KBM-7 (cell line): ENCODE data around the gene VILL.

Experiments used
- DNase-seq: peaks from one replicate; pipeline ENCODE4 v3.0.0-alpha.2; 2015
- in situ Hi-C: fragments of 300-500 bp; cut with MboI; formaldehyde crosslinking; loops from 2 replicates; pipeline ENCODE4 v1.14.3; 2020; ENCODE audit warnings: low sequenced_read_pairs, low pct_unique_long_range_greater_than_20kb, mixed read lengths

VILL gene

DNA sequence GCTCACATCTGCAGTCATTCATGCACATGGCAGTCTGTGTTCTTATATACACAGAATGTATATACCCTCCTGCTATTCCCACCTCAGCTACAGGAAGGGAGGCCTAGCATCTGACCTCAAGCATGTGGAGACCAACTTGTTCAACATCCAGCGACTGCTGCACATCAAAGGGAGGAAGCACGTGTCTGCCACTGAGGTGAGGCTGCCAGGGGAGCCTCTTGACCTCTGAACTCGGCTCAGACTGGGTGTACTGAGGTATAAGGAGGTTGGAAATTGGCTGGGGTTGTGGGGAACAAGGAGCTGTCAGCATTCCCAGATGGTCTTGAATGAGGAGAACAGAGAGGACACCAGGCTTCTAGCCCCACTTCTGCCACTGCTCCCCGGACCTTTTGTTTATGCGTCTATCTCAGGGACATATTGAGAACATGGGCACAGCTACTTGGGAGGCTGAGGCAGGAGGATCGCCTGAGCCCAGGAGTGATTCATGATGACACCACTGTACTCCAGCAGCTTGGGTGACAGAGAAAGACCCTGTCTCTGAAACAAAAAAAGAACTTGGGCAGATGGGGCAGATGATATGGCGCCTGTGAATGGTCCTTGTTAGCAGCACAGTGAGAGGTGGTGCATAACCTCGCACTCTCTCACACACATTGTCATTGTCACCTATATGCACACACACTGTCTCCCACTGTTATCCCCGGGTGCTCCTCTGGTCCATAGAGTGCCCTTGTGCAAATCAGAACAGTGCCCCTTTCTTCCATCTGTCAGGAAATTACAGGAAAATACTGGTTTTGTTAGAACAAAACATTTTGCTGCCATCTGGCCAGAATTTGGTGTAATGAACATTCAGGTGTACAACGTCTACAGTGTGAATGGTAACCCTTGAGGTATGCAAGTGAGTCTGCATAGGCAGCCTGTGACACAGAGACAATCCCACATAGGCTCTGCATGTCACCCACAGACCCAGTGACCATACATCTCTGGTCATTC, 5.4 kb downstream of the VILL start:
- in situ Hi-C loops = no loop called here
- no peak for DNase-seq

DNA sequence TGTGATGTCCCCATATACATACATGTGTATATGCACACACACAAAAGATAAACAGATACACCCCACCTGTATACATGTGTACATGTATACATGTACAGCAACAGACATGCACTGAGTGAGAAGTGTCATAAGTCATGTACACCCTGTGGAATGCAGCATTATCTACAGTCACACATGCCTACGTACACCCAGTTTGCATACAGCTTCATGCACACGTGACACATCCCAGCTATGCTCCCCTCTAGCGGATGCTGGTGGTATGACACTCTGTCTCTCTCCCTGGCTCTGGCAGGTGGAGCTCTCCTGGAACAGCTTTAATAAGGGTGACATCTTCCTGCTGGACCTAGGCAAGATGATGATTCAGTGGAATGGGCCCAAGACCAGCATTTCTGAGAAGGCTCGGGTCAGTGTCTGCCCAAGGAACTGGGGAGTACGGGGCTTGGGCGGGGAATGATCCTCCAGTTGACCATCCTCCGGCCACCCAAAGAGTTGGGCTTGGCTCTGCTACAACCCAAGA, 6.3 kb downstream of the VILL start:
- peak; percentile 87 for DNase-seq
- in situ Hi-C loops = no loop called here

GRCh38 chr3:37997342-37997741, 6.8 kb downstream of the VILL start:
- no peak for DNase-seq
- in situ Hi-C loops = no loop called here

DNA sequence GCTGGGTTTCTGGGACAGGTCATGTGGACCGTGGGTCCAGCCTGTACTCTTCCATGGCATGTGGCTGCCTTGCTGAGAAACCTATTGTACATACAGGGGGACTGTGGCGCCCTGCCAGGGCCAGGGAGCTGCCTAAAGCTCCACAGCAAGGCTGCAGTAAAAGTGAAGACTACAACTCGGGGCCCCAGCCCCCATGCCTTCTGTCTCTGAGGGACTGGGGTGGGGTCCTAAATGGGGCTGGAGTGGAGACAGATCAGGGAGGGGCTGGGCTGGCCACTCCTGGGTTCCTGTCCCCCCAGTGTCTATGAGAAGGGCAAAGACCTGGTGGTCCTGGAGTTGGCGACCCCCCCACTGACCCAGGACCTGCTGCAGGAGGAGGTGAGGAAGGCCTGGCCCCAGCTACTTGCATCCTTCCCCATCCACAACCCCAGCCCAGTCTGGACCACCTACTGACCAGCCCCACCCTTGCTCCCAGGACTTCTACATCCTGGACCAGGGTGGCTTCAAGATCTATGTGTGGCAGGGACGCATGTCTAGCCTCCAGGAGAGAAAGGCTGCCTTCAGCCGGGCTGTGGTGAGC, 7.3 kb downstream of the VILL start:
- DNase-seq = no peak
- in situ Hi-C loops = no loop called here

DNA sequence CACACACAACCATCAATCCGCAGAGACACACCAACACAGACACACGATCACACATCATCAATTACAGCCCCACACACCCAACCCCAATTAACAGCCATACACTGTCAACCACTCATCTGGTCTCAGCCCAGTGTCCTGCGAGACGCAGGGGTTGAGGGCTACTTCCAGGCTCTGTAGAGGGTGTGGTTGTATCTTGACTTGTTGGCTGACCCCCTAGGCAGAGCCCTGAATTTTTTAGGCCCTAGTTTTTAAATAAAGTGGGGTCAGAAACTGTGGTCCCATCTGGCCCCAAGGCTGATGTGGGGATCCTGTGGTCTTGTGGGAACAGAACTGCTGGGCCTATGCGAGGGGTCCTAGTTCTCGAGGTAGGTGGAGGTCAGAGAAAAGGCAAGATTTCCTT, 9.2 kb downstream of the VILL start:
- in situ Hi-C loops = no loop called here
- DNase-seq = no peak

DNA sequence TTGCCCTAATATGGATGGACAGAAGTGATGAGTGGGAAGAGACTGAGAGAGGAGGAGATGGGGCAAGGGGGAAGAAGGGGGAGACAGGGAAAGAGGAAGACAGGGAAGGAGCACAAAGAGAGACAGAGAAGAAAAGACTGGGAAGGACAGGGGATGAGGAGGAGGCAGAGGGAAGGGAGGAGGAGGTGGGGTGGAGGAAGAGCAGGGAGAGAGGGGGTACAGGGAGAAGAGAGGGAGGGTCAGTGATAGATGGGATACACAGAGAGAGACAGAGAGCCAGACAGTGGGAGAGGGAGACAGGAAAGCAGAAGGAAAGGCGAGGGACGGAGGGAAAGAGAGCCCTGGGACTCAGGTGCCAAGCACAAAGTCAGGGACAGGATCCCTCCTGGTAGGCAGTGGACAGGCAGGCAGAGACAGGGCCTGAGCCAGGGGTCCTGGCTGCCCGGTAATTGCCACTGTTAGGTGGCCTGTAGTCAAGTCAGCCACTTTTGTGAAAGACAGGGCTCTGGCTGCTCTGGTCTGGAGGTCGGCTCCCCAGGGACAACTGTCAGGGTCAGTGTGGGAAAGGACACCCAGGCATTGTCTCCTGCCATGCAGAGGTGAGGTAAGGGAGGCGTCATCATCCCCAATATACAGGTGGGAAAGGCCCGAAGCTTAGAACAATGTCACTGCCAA, 9.8 kb downstream of the VILL start:
- no peak for DNase-seq

GRCh38 chr3:38000965-38001455, 10.4 kb downstream of the VILL start:
- in situ Hi-C loops = no loop called here
- DNase-seq = no peak

More for the DNA sequence above, 9.8 kb downstream of the VILL start:
- in situ Hi-C loops = no loop called here

GRCh38 chr3:38001456-38002081, 11.0 kb downstream of the VILL start:
- no peak for DNase-seq
- in situ Hi-C loops = no loop called here

- in situ Hi-C loops = no loop called here
- no peak for DNase-seq
Measured at GRCh38 chr3:38002291-38002876, 11.8 kb downstream of the VILL start.

DNA sequence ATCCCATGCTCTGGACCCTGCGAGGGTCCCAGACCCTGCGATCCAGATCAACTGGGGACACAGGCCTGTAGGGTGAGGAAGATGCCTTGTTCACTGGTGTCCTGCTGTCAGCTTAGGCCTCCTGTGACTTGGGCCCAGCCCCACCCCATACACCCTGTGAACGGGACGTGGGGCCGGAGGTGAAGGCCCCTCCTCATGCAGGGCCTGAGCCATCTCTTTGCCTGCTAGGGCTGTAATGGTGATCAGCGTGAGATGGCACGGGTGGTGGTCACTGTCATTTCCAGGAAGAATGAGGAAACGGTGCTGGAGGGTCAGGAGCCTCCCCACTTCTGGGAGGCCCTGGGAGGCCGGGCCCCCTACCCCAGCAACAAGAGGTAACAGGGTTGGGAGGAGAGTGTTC, 12.4 kb downstream of the VILL start:
- in situ Hi-C loops = no loop called here

GRCh38 chr3:38003371-38003816, 12.8 kb downstream of the VILL start:
- in situ Hi-C loops = no loop called here
- peak; percentile 60 for DNase-seq

More for the DNA sequence above, 12.4 kb downstream of the VILL start:
- no peak for DNase-seq

DNA sequence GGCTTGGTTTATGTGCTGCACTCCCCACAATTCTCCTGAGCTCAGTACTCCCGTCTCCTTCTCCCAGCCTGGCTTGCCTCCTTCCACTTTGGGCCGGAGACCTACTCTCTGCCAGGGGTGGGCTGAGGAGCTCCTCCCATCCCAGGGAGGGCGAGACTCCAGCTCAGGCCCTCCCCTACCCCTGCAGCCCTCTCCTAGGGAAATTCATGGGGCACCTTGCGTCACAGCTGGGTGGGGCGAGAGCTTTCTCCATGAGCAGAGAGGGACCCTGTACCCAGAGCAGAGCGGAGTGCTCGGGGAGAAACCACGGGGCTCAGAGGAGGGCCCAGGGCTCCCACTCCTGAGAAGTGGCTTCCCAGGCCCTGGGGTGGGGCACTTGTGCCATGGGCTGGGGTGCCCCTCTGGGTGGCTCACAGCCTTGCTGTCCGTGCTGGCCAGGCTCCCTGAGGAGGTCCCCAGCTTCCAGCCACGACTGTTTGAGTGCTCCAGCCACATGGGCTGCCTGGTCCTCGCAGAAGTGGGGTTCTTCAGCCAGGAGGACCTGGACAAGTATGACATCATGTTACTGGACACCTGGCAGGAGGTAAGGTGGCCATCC, 13.3 kb downstream of the VILL start:
- in situ Hi-C loops = no loop called here
- no peak for DNase-seq

GRCh38 chr3:38004415-38005075, 14.0 kb downstream of the VILL start:
- in situ Hi-C loops = no loop called here
- DNase-seq = peak; percentile 63

DNA sequence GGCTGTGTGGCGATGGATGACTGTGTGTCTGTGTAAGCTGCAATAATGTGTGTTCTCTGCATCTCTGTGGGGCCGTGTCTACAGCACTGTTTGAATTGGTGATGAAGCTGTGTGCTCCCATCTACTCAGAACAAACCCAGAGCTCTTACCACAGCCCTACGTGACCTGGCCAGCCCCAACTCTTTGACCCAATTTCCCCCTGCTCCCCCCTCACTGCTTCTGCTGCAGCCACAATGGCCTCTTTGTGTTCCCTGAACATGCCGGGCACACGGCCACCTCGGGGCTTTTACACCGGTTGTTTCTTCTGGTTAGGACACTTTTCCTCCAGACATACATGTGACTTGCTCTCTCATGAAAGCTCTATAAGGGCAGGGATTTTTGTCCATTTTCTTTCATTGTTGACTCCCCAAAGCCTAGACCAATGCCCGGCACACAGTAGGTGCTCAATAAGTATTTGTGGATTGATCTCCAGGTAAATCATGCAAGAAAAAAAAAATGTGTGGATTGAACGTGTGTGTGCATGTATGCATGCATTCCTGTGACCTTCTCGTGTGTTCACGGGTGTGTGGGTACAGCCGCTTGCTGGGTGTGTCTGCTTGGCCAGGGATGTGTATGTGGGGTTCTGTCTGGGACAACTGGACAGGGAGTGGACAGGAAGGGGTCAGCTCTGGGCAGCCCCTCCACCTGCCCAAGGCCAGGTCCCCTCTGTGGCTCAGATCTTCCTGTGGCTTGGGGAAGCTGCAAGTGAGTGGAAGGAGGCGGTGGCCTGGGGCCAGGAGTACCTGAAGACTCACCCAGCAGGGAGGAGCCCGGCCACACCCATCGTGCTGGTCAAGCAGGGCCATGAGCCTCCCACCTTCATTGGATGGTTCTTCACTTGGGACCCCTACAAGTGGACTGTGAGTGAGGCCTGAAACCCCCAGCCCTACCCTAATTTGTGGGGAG, 14.8 kb downstream of the VILL start:
- DNase-seq = no peak
- in situ Hi-C loops = no loop called here

- in situ Hi-C loops = no loop called here
Measured at GRCh38 chr3:38006031-38006430, 15.4 kb downstream of the VILL start.

GRCh38 chr3:38006445-38006995, 15.9 kb downstream of the VILL start:
- no peak for DNase-seq
- in situ Hi-C loops = no loop called here

More at GRCh38 chr3:38006031-38006430, 15.4 kb downstream of the VILL start:
- no peak for DNase-seq

GRCh38 chr3:38007754-38008090, 17.1 kb downstream of the VILL start:
- in situ Hi-C loops = no loop called here
- DNase-seq = no peak
